T-helper 2 cell treated with Interferon-gamma antibody and Interleukin-4, amounts not matched to agents 100 ng/mL and 5 ng/mL, for 36 hours (primary cell): Measurements from ENCODE around the gene GREM1. TPM values are rescaled to one million over a fixed set of nuclear protein-coding genes. Genes with fewer than 3 reads are reported as not detected.

Experiments used
- intact Hi-C: fragments of 100-400 bp; cut with micrococcal nuclease; formaldehyde crosslinking; loops from one replicate; pipeline ENCODE4 v1.15.1; 2023
- total RNA-seq: library from RNA; stranded (reverse); gene quantifications from 2 replicates; pipeline ENCODE4 v1.2.3, GENCODE V29; 2022

The GREM1 gene
- total RNA-seq, 1 donor from 2014 or later, result not detected

- intact Hi-C loops, result no loop called here
Observed at GRCh38 chr15:32778391-32779176, 60.8 kb downstream of the GREM1 start.

DNA sequence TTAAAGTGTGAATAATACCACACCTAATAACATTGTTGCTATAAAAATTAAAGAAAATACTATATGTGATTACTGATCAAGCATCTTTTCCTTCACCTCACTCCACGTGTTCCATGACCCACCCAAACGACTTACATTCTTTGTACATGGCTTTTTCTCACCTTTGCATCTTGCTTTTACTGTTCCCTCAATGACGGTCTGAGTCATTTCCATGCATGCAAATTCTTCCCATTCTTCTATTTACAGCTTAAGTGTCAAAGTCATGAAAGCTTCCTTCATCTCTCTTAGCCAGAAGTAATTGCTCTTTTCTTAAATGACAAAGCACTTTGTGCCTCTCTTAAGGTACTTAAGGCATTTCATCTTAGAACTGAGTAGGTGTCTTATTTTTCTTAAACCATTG lies 64.0 kb downstream of the GREM1 start:
- intact Hi-C loops, result no loop called here

DNA sequence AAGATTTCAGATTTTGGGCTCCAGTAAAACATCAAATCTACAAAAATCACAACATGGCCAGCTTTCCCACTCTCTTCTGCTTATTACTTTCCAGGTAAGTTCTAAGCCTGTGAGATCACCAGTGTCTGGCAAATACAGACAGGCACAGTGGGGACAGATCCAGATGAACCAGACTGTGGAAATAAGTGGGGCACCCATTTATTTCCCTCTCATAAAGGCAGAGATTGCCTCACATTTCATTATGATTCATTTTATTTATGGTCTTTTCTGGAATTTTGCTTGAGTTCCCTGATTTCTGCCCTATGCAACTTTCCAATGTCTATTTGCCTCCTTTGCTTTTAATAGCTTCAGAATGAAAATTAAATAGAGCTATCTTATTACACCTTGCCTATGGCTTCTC lies 66.8 kb downstream of the GREM1 start:
- intact Hi-C loops, result no loop called here

- intact Hi-C loops, result no loop called here
Observed at GRCh38 chr15:32786906-32787305, 69.1 kb downstream of the GREM1 start.

- intact Hi-C loops, result no loop called here
Observed at GRCh38 chr15:32787949-32788348, 70.1 kb downstream of the GREM1 start.

GRCh38 chr15:32790352-32790999 lies 72.7 kb downstream of the GREM1 start:
- intact Hi-C loops, result no loop called here

- intact Hi-C loops, result no loop called here
Observed at GRCh38 chr15:32792436-32792835, 74.6 kb downstream of the GREM1 start.

Other genes starting within 250 kb of the GREM1 start
- gene GOLGA8N, start 124.5 kb upstream of the GREM1 start, total RNA-seq, result 23.0 and 26.7 TPM in 2 replicates
- gene ARHGAP11A, start 102.5 kb upstream of the GREM1 start, total RNA-seq, result 133 and 143 TPM in 2 replicates
- 2.9 and 4.1 TPM in 2 replicates for gene SCG5, start 76.3 kb upstream of the GREM1 start, total RNA-seq